IPS-11a (cell line): ENCODE results near the gene SVEP1.
"Not testable (repeated sequence)": the region's sequence is repeated elsewhere in the genome, so short reads cannot be mapped to it uniquely, and the experiment has no call there.

Experiments
- H3K4me3 ChIP-seq: one replicate; pipeline ENCODE4 v1.5.1; 2013; ENCODE audit warnings: low read depth, low read length, control low read depth

The SVEP1 gene

DNA sequence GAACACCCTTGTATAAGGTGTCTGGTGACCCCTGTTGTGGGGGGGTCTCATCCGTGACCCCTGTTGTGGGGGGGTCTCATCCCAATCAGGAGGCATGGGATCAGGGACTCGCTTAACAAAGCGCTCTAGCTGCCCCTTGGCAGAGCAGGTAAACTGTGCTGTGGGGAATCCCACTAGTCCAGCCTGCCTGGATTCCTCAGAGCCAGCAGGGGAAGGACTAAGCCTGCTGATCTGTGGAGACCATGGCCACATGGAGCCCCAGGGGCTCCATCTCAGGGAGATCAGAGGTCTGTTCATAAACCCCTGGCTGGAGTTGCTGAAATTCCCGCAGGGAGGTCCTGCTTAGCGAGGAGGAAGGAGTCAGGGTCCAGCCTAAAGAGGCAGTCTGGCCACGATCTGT is 196.1 kb downstream of the SVEP1 start:
- H3K4me3 ChIP-seq = no peak overlapping the region

DNA sequence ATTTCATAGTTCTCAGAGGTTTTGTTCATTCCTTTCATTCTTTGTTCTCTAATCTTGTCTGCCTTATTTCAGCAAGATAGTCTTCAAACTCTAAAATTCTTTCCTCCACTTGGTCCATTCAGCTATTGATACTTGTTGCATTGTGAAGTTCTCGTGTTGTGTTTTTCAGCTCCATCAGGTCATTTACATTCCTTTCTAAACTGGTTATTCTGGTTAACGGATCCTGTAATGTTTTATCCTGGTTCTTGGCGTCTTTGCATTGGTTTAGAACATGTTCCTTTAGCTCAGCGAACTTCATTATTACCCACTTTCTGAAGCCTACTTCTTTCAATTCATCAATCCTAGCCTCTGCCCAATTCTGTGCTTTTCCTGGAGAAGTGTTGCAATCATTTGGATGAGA is 196.8 kb downstream of the SVEP1 start:
- H3K4me3 ChIP-seq = no peak overlapping the region

DNA sequence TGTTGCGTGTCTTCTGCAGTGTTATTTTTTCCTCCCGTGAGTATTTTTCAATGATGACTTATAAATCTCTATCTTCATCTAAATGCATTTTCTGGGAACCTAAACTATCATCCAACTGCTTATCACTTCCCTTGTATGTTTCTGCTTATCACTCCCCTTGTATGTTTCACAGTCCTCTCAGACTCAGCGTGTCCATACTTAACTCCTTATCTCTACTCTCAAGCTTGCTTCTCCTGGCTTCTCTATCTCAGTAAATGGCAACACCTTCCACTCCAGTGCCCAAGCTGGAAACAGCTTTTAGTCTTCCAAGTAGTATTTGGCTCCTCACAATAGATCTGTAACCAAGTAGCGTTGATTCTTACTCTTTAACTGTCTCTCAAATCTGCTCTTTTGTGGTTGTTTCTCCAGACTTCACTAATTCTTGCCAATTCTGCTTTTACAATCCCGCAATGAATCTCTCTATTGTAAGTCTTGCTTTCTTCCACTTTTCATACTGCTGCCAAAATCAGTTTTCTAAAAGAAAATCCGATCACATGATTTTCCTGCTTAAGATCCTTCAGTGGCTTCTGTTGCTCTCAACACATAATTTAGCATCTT is 208.0 kb downstream of the SVEP1 start:
- H3K4me3 ChIP-seq = no peak overlapping the region

DNA sequence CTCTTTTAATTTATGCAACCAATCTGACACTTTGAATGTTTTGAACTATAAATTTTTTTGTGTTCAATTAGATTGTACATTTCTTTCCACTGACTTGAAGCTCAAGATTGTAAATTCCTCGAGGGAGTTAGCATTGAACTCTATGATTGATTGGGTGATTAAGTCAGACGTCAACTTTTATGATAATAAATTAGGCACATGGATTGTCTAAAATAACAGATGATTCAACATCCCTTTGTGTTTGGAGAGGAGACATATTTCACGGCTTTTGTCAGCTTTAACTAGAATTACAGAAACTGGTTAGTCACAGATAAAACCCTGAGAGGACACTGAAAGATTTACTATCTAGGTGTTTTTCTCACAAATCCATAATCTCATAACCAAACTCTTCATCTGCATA is 209.2 kb downstream of the SVEP1 start:
- no peak overlapping the region for H3K4me3 ChIP-seq

DNA sequence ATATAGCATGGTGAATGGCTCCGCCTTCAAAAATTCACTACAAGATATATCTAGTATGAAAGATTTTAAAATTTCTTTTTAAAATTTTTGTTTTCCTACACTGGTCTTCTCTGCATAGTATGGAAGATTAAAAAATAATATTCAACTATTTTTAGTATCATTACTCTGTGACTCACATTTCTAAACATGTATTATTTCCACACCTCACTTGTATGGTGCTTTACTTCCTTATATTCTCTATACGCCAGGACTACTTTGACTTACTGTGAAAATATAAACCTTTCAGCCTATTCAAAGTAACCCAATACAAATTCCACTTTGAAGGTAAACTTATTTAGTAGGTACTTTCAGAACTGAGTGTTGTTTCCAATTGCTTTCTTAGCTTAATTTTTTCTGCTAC is 215.1 kb downstream of the SVEP1 start:
- H3K4me3 ChIP-seq = no peak overlapping the region

DNA sequence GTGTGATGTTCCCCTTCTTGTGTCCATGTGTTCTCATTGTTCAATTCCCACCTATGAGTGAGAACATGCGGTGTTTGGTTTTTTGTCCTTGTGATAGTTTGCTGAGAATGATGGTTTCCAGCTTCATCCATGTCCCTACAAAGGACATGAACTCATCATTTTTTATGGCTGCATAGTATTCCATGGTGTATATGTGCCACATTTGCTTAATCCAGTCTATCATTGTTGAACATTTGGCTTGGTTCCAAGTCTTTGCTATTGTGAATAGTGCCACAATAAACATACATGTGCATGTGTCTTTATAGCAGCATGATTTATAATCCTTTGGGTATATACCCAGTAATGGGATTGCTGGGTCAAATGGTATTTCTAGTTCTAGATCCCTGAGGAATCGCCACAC is 220.5 kb downstream of the SVEP1 start:
- not testable (repeated sequence) for H3K4me3 ChIP-seq

DNA sequence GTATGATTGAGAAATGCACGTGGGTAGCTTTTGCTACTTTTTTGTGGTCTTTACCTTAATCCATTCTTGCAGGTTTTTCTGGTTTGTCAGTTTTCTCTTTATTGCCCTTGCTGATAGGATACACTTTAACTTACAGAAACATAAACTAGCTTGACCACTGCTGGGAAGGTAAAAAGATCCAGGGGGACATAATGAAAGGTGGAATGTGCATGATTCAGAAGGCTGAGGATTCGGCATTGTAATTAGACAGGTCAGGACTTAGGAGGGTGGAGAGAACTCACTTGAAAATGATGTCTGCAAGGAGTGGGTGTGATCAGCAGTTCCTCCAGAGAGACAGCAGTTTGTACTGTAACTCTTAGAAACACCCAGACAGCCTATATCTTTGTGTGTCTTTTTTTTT is 222.0 kb downstream of the SVEP1 start:
- H3K4me3 ChIP-seq = no peak overlapping the region

DNA sequence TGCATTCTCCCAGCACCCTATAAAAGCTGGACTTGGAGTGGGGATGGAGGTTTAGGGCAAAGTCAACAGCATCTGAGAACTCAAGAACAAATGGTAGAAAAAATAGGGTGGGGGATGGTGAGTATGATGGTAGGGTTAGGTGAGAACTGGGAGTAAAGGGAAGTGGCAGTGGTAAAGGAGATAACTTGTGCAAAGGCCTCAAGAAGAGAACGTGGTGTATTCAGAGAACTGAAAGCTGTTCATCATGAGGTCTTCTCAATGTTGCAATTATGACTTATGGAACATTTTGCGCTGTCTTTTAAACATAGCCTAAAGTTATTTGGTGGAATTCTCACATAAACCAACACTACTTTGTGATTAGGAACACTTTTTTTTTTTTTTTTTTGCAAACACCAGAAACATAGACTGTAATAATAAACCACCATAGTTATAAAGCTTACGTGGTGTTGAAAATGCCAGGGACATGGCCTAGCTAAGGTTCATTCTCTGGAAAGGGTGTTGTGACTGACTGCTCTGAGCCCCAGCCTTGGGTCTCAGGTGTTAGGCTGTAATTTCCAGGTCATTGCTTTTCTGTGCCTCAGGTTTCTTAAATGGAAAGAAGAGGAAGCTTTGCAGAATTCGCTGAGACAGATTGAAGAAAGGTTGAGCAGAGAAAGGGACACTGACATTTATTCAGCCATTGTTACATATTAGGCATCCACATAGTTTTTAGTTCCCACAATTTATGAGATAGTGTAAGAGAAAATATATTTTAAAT is 222.7 kb downstream of the SVEP1 start:
- no peak overlapping the region for H3K4me3 ChIP-seq

DNA sequence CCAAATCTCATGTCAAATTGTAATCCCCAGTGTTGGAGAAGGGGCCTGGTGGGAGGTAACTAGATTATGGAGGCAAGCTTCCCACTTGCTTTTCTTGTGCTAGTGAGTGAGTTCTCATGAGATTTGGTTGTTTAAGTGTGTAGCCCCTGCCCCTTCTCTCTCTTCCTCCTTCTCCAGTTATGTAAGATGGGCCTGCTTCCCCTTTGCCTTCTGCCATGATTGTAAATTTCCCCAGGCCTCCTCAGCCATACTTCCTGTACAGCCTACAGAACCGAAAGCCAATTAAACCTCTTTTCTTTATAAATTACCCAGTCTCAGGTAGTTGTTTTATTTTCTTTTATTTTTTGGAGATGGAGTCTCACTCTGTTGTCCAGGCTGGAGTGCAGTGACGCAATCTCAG is 223.6 kb downstream of the SVEP1 start:
- no peak overlapping the region for H3K4me3 ChIP-seq

DNA sequence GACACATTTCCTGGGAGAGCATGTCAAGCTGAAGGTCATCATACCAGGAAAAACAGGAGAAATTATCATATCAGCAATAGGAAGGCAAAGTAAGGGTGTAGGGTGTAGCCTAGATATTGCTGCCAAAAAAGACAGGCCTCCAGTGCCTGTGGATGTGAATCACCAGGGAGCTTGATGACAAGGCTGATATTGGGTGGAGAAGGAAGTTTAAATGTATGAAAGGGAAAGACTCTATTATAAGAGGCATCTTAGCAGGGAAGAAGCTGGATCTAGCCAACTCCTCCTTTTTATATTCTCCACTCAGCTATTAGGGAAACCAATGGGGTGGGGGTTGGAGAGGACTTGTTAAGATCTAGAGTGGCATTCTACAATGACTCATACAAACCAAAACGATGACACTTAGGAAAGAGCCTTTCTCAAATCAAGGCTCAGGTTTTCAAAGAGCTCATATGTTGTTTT is 228.5 kb downstream of the SVEP1 start:
- no peak overlapping the region for H3K4me3 ChIP-seq

DNA sequence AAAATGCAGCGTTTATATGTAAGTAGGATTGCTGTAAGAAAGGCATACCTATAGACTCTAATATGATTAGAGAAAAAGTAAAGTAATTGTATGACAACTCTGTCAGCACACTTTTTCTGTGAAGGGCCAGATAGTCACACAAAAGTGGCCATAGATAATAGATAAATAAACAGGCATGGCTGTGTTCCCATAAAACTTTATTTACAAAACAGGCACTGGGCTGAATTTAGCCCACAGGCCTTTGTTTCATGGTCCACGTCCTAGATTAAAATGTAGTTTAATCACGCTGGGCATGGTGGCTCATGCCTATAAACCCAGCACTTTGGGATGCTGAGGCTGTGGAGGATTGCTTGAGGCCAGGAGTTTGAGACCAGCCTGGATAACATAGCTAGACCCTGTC is 233.2 kb downstream of the SVEP1 start:
- no peak overlapping the region for H3K4me3 ChIP-seq

DNA sequence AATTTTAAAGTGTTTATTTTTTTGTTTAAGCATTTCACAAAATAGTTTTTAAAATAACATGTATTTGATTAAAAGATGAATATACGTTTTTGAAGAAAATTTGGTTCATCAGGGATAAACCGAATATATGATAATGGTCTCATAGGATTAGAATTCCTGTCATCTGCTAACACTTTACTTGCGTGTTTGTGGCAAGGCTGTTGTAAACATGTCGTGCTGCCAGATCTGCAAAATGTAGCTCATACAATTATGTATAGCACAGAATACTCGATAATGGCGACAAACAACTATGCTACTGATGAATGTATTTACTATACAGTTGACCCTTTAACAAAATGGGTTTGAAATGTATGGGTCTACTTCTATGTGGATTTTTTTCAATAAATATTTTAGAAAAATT is 234.7 kb downstream of the SVEP1 start:
- no peak overlapping the region for H3K4me3 ChIP-seq

DNA sequence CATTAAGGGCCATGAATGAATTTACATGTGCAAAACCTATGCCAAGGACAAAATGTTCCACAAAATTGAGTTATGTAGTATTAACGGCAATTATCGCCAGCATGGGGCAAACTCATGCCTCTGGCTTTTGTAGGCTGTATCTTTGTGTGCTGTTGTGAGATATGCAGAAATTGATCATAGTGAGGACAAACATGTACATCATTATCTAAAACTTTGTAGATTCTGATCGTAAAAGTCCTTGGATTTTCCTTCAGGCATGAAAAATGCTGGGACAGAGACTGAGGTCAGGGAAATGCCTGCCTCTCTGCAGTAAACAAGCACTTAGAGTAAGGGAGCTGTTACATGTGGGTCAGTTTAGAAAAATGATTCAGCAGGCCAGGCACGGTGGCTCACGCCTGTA is 236.0 kb downstream of the SVEP1 start:
- no peak overlapping the region for H3K4me3 ChIP-seq

DNA sequence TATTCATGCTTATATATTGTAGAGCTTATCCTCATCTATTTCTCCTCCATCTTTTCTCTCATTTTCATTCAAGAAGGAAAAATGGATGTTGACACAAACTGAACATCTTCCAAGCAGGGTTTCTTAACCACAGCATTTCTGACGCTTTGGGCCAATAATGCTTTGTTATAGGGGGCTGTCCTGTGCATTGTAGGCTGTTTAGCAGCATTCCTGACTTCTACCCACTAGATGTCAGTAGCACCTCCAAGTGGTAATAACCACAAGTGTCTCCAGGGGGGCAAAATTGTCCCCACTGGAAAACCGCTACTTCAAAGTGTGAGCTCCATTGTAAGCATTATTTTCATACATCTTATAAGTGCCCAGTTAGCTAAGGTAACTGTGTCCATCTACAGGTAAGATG is 239.2 kb downstream of the SVEP1 start:
- no peak overlapping the region for H3K4me3 ChIP-seq

DNA sequence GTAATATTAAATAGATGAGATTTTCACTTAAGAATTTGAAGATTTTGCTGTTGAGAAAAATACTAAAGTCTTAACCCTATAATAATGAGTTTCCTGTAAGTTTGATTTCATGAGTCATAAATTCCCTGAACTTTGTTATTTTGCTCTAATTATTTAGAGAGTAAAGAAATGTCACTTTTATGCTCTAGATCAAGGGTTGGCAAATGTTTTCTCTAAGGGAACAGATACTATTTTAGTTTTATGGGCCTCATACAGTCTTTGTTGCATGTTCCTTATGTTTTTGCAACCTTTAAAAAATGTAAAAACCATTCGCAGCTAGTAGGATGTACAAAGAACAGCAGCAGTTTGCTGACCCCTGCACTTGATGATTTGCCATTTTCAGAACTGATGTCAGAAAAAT is 241.4 kb downstream of the SVEP1 start:
- H3K4me3 ChIP-seq = no peak overlapping the region

DNA sequence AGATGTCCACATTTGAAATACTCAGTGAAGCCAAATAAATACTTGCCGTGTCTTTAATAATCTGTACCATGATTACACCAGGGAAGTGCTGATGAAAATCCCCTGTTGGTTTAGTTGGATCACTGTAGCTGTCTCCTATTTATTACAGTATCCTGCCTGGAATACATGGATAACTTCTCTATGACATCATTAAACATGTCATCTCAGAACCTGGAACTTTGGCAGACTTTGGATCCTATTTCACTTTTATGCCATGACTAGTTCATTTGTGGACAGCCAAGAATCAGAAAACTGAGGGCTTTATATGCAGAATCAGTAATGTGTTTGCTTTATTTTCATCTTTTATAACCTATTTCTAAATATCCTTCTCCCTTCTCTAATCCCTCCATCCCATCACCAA is 241.8 kb downstream of the SVEP1 start, which contains the start of gene TXNDC8:
Gene TXNDC8, minus strand, starts transcription at position 137 of the 400 bp plus-strand sequence.
- no peak within 1 kb of the TSS for H3K4me3 ChIP-seq

DNA sequence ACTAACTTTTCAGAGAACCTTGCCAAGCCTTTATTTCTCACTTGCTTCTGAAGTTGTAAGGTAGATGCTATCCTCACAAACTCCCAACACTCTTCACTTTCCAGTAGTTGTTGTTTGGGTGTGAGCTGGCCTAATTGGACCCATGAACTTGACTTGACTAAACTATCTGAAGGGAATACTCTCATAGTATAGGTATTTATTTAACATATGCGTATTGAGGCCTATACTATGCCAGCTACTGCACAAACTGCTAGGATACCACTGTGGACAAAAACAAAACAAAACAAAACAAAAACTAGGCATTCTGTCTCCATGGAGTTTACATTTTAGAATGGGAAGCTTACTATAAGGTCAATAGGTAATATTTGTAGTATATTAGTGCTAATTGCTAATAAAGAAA is 243.2 kb downstream of the SVEP1 start:
- H3K4me3 ChIP-seq = no peak overlapping the region

DNA sequence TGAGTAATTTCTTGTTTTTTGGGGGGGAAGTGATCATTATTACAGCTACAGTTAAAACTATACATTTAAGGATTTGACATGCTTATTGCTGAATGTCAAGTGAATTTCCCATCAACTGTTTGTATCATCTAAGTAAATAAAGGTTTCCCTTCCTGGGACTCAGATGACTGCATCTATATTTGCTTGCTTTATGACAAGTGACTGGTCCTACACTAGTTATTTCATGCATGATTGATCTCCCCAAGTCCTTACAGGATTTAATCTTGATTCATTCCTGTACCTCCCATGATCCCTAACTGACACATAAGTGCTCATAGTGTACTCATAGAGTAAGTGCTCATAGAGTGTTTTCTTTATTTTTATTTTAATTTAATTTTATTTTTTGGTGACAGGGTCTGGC is 244.7 kb downstream of the SVEP1 start:
- H3K4me3 ChIP-seq = no peak overlapping the region

DNA sequence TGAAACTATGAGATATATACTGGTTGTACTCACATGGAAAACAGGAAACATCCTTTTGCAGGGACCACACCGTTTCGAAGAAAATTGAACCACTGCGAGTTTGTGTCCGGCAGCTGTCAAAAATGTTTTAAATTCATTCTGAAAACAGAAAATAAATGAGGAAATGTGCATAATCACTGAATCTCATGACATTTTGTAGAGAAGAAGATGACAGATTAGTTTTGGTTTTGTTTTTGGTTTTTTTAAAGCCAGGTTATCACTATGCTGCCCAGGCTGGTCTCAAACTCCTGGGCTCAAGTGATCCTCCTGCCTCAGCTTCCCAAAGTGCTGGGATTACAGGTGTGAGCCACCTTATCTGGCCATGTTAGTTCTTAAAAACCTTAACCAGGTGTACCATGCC is 245.4 kb downstream of the SVEP1 start:
- H3K4me3 ChIP-seq = no peak overlapping the region

DNA sequence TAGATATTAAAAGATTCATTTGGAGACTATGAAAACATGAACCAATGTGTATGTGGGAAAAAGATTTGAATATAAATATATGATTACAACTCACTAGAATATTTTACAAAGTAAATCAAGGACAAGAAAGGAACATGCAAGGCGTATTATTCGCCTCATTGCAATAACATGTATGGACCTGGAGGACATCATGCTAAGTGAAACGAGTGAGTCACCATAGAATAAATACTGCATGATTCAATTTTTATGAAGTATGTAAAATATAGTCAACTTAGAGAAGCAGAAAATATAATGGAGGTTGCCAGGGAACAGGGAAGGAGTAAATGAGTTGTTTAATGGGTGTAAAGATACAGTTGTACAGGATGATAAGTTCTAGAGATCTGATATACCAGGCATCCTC is 246.8 kb downstream of the SVEP1 start:
- H3K4me3 ChIP-seq = no peak overlapping the region

DNA sequence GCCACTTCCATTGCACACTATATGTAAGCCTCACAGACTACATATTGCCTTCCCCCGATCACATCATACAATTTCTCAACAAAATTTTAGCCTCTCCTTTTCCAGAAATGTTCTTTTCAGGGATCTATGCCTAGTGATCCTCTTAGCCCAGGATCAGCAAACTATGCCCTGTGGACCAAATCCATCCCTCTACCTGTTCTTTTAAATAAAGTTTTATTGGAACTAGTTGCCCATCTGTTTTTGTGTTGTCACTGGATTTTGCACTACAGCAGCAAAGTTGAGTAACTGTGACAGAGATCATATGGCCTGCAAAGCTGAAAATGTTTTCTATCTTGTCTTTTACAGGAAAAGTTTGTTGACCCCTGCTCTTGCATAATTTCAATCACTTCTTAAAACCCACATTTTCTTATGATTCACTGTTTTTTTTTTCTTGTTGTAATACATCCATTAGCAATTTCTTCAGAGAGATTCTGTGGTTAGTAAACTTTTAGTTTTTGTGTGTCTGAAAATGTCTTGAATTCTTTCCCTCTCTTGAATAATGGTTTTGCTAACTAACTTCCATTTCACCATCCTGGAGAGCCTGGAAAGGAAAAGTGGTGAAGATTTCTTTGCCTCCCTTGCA is 248.9 kb downstream of the SVEP1 start:
- no peak overlapping the region for H3K4me3 ChIP-seq

DNA sequence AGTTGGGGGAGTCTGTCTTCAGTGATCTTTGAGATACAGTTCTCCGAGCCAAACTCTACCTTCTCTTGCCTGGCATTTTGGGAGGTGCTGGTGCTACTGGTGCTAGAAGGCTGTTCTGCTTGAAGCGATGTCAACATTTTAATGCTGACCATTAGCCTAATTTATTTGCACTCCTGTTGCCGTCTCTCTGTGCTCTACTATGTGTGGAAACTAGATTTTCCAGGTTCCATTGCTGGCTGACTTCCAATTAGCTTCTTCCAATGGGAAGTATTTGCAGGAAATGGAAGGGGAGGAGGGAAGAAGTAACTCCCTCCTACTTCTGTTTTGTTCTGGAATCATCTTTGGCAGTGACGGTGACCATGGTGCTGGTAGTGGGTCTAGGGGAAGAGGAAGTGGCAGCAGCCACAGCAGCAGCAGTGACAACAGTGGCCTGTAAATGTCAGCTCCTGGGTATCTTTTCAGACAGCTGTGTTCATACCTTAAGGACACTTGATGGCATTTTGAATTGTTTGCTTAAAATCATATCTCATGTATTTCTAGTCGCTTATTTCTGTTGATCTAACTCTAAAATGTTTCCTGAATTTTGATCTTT is 249.8 kb downstream of the SVEP1 start:
- H3K4me3 ChIP-seq = no peak overlapping the region
